ENCODE data around the gene C1QL2. TPM values are rescaled to one million over a fixed set of nuclear protein-coding genes. Genes with fewer than 3 reads are reported as not detected.

Gene C1QL2
- total RNA-seq, 4 donors from 2014 or later, result not detected

GRCh38 chr2:119156891-119157773 lies 1.4 kb downstream of the C1QL2 start:
- ATAC-seq, result no peak
- Histone ChIP-seq H3K36me3 (no peaks in the 10 kb centered on the region), H3K4me1 (peaks cover 0 to 30% (median 0%) of the 10 kb centered on the region in 3 donors), H3K9me3 (no peaks in the 10 kb centered on the region), H3K27me3 (peaks cover 95% of the 10 kb centered on the region), H3K4me3 (no peak overlapping the region), H3K27ac (no peak overlapping the region)
- TF ChIP-seq EP300 (IDR thresholded peaks at IDR 0.05) (no peak), POLR2A (IDR thresholded peaks at IDR 0.05) (no peak), CTCF (IDR thresholded peaks at IDR 0.05) (no peak), POLR2AphosphoS5 (IDR thresholded peaks at IDR 0.05) (no peak)
- WGBS, 2 donors (ENCODE audit: low coverage in 1 of 2), result 1 to 2% methylated on average over 15 to 27 of the region's 58 CpGs

GRCh38 chr2:119156105-119156890 lies 2.3 kb downstream of the C1QL2 start:
- Histone ChIP-seq H3K27ac (no peak overlapping the region), H3K9me3 (no peaks in the 10 kb centered on the region), H3K36me3 (no peaks in the 10 kb centered on the region), H3K4me3 (no peak overlapping the region), H3K4me1 (peaks cover 0 to 30% (median 0%) of the 10 kb centered on the region in 3 donors), H3K27me3 (peaks cover 95% of the 10 kb centered on the region)
- ATAC-seq, result no peak
- 0 to 8% methylated on average over 2 to 9 of the region's 40 CpGs for whole genome bisulfite sequencing, 2 donors (ENCODE audit: low coverage in 1 of 2)
- TF ChIP-seq CTCF (IDR thresholded peaks at IDR 0.05) (no peak), POLR2A (IDR thresholded peaks at IDR 0.05) (no peak), POLR2AphosphoS5 (IDR thresholded peaks at IDR 0.05) (no peak), EP300 (IDR thresholded peaks at IDR 0.05) (no peak)

- no peaks in the 10 kb centered on the region for H3K9me3 ChIP-seq
- no peak overlapping the region for H3K27ac ChIP-seq
- WGBS, 2 donors (ENCODE audit: low coverage in 1 of 2), result 0 to 4% methylated on average over 3 to 11 of the region's 13 CpGs
- no peak for ATAC-seq
- TF ChIP-seq POLR2AphosphoS5 (IDR thresholded peaks at IDR 0.05) (no peak), CTCF (IDR thresholded peaks at IDR 0.05) (no peak), POLR2A (IDR thresholded peaks at IDR 0.05) (no peak), EP300 (IDR thresholded peaks at IDR 0.05) (no peak)
- peaks cover 90% of the 10 kb centered on the region for H3K27me3 ChIP-seq
- no peaks in the 10 kb centered on the region for H3K36me3 ChIP-seq
- no peak overlapping the region for H3K4me3 ChIP-seq
- peaks cover 0 to 30% (median 0%) of the 10 kb centered on the region in 3 donors for H3K4me1 ChIP-seq
Measured at GRCh38 chr2:119155633-119156032, 2.9 kb downstream of the C1QL2 start.

GRCh38 chr2:119154076-119154475 lies 4.5 kb downstream of the C1QL2 start:
- H3K36me3 ChIP-seq, result no peaks in the 10 kb centered on the region
- ATAC-seq, result no peak
- H3K4me3 ChIP-seq, result no peak overlapping the region
- H3K27me3 ChIP-seq, result peaks cover 90% of the 10 kb centered on the region
- H3K4me1 ChIP-seq, result peaks cover 0 to 30% (median 0%) of the 10 kb centered on the region in 3 donors
- H3K9me3 ChIP-seq, result no peaks in the 10 kb centered on the region
- H3K27ac ChIP-seq, result no peak overlapping the region
- TF ChIP-seq EP300 (IDR thresholded peaks at IDR 0.05), result no peak
- no peak for TF ChIP-seq CTCF (IDR thresholded peaks at IDR 0.05)
- WGBS, 2 donors (ENCODE audit: low coverage in 1 of 2), result 20% methylated on average over 1 of the region's 9 CpGs; no CpG with 5 or more reads in 1 of the 2 donors

Data from gastroesophageal sphincter (tissue), 4 donors.